HEK293 (cell line): ENCODE results near the gene KCNK4.

ENCODE experiments used
- CTCF ChIA-PET: fragments of 350-600 bp; formaldehyde crosslinking; extraction: SDS; loops from one replicate; lab custom pipeline; 2021; ENCODE audit warnings: antibody characterized with exemption; lab: Yijun Ruan, JAX
- POLR2A ChIA-PET: fragments of 300-600 bp; formaldehyde crosslinking; extraction: SDS; loops from one replicate; lab custom pipeline; 2020; ENCODE audit warnings: antibody characterized with exemption, inconsistent platforms; lab: Yijun Ruan, JAX
- H3K27ac ChIP-seq: fragments of 200-500 bp; sonication (Bioruptor generic); 2 replicates; pipeline ENCODE4 v1.5.1; 2014; ENCODE audit warnings: low read depth, low read length, control low read depth, inconsistent platforms; ENCODE audit errors: extremely low read depth
- H3K36me3 ChIP-seq, 2 experiments: fragments of 200-500 bp in 1 of 2; sonication (Bioruptor generic) in 1 of 2; 1 replicate in 1 of 2; 2 replicates in 1 of 2; pipeline ENCODE4 v1.5.1; 2014 to 2017; ENCODE audit warnings: inconsistent platforms in 2 of 2, low read length in 2 of 2; ENCODE audit not compliant: control insufficient read depth in 2 of 2, insufficient read depth in 1 of 2
- H3K4me1 ChIP-seq: fragments of 200-500 bp; sonication (Bioruptor generic); 2 replicates; pipeline ENCODE4 v1.5.1; 2014; ENCODE audit warnings: mild to moderate bottlenecking, low read length, inconsistent platforms; ENCODE audit not compliant: control insufficient read depth, insufficient read depth
- H3K4me3 ChIP-seq: 2 replicates; pipeline ENCODE4 v1.5.1; 2011; ENCODE audit warnings: low read depth, mild to moderate bottlenecking, control low read depth, low read length, moderate library complexity
- H3K9me3 ChIP-seq: fragments of 200-500 bp; sonication (Bioruptor generic); 2 replicates; pipeline ENCODE4 v1.5.1; 2014; ENCODE audit warnings: low read depth, low read length, inconsistent platforms; ENCODE audit not compliant: control insufficient read depth, insufficient read depth
- BCL11B ChIP-seq: fragments of 450-650 bp; formaldehyde crosslinking; IDR thresholded peaks from 2 replicates; pipeline ENCODE4 v1.5.1; 2016; ENCODE audit warnings: low read depth, missing biosample characterization, missing genetic modification characterization
- GLI2 ChIP-seq: fragments of 450-650 bp; formaldehyde crosslinking; IDR thresholded peaks from 2 replicates; pipeline ENCODE4; 2017; ENCODE audit warnings: missing biosample characterization, missing genetic modification characterization, low read depth, borderline replicate concordance
- GLI4 ChIP-seq: fragments of 450-650 bp; formaldehyde crosslinking; IDR thresholded peaks from 2 replicates; pipeline ENCODE4 v1.5.1; 2016; ENCODE audit warnings: missing biosample characterization, missing genetic modification characterization
- HOXA7 ChIP-seq: sonication (generic); formaldehyde crosslinking; IDR thresholded peaks from 2 replicates; pipeline ENCODE4 v1.8.1; 2022; ENCODE audit warnings: missing genetic modification reagents, borderline replicate concordance
- HOXC10 ChIP-seq: sonication (generic); formaldehyde crosslinking; IDR thresholded peaks from 2 replicates; pipeline ENCODE4 v1.8.1; 2023; ENCODE audit warnings: mild to moderate bottlenecking, missing genetic modification reagents
- KLF1 ChIP-seq: fragments of 450-650 bp; formaldehyde crosslinking; IDR thresholded peaks from 2 replicates; pipeline ENCODE4 v1.5.1; 2016; ENCODE audit warnings: missing biosample characterization, missing genetic modification characterization
- KLF10 ChIP-seq: fragments of 450-650 bp; IDR thresholded peaks from 2 replicates; pipeline ENCODE4 v1.5.1; 2018; ENCODE audit warnings: missing biosample characterization, mild to moderate bottlenecking, missing genetic modification characterization
- KLF16 ChIP-seq: fragments of 450-650 bp; formaldehyde crosslinking; IDR thresholded peaks from 2 replicates; pipeline ENCODE4 v1.5.1; 2017; ENCODE audit warnings: missing biosample characterization, missing genetic modification characterization
- SCRT2 ChIP-seq: fragments of 450-650 bp; formaldehyde crosslinking; IDR thresholded peaks from 2 replicates; pipeline ENCODE4 v1.5.1; 2016; ENCODE audit warnings: missing biosample characterization, missing genetic modification characterization
- YY2 ChIP-seq: fragments of 450-650 bp; formaldehyde crosslinking; IDR thresholded peaks from 2 replicates; pipeline ENCODE4 v1.5.1; 2016; ENCODE audit warnings: missing biosample characterization, missing genetic modification characterization
- ZBTB10 ChIP-seq: fragments of 450-650 bp; formaldehyde crosslinking; IDR thresholded peaks from 2 replicates; pipeline ENCODE4 v1.5.1; 2016; ENCODE audit warnings: missing biosample characterization, missing genetic modification characterization
- ZBTB26 ChIP-seq: fragments of 450-650 bp; formaldehyde crosslinking; optimal IDR thresholded peaks from 2 replicates; pipeline ENCODE3; 2016; ENCODE audit warnings: missing biosample characterization, mild to moderate bottlenecking, missing genetic modification characterization
- ZBTB48 ChIP-seq: fragments of 450-650 bp; formaldehyde crosslinking; IDR thresholded peaks from 2 replicates; pipeline ENCODE4 v1.5.1; 2016; ENCODE audit warnings: missing biosample characterization, missing genetic modification characterization
- ZEB2 ChIP-seq: fragments of 450-650 bp; formaldehyde crosslinking; IDR thresholded peaks from 2 replicates; pipeline ENCODE4 v1.5.1; 2016; ENCODE audit warnings: missing biosample characterization, missing genetic modification characterization
- ZFHX2 ChIP-seq: fragments of 450-650 bp; formaldehyde crosslinking; conservative IDR thresholded peaks from 2 replicates; pipeline ENCODE4 v1.5.1; 2016; ENCODE audit warnings: missing biosample characterization, missing genetic modification characterization
- ZFP37 ChIP-seq: fragments of 450-650 bp; formaldehyde crosslinking; IDR thresholded peaks from 2 replicates; pipeline ENCODE4 v1.5.1; 2016; ENCODE audit warnings: missing biosample characterization, missing genetic modification characterization
- ZFP41 ChIP-seq: fragments of 450-650 bp; formaldehyde crosslinking; IDR thresholded peaks from 2 replicates; pipeline ENCODE4 v1.5.1; 2016; ENCODE audit warnings: missing biosample characterization, missing genetic modification characterization, borderline replicate concordance
- ZNF10 ChIP-seq: fragments of 450-650 bp; formaldehyde crosslinking; IDR thresholded peaks from 2 replicates; pipeline ENCODE4 v1.5.1; 2017; ENCODE audit warnings: missing biosample characterization, missing genetic modification characterization
- ZNF112 ChIP-seq: fragments of 450-650 bp; formaldehyde crosslinking; IDR thresholded peaks from 2 replicates; pipeline ENCODE4 v1.5.0; 2017; ENCODE audit warnings: missing biosample characterization, missing genetic modification characterization
- ZNF16 ChIP-seq: fragments of 450-650 bp; formaldehyde crosslinking; IDR thresholded peaks from 2 replicates; pipeline ENCODE4 v1.5.1; 2016; ENCODE audit warnings: low read depth, missing biosample characterization, missing genetic modification characterization
- ZNF175 ChIP-seq: fragments of 450-650 bp; formaldehyde crosslinking; IDR thresholded peaks from 2 replicates; pipeline ENCODE4 v1.5.1; 2016; ENCODE audit warnings: missing biosample characterization, missing genetic modification characterization
- ZNF214 ChIP-seq: fragments of 450-650 bp; formaldehyde crosslinking; IDR thresholded peaks from 2 replicates; pipeline ENCODE4 v1.5.1; 2017; ENCODE audit warnings: missing biosample characterization, mild to moderate bottlenecking, missing genetic modification characterization, borderline replicate concordance
- ZNF248 ChIP-seq: fragments of 450-650 bp; formaldehyde crosslinking; IDR thresholded peaks from 2 replicates; pipeline ENCODE4 v1.5.1; 2017; ENCODE audit warnings: missing biosample characterization, missing genetic modification characterization
- ZNF335 ChIP-seq: fragments of 450-650 bp; formaldehyde crosslinking; conservative IDR thresholded peaks from 2 replicates; pipeline ENCODE4 v1.5.1; 2016; ENCODE audit warnings: missing biosample characterization, missing genetic modification characterization
- ZNF341 ChIP-seq: fragments of 450-650 bp; formaldehyde crosslinking; IDR thresholded peaks from 2 replicates; pipeline ENCODE4; 2016; ENCODE audit warnings: low read depth, missing biosample characterization, missing genetic modification characterization
- ZNF473 ChIP-seq: fragments of 450-650 bp; formaldehyde crosslinking; IDR thresholded peaks from 2 replicates; pipeline ENCODE4 v1.5.1; 2017; ENCODE audit warnings: missing biosample characterization, missing genetic modification characterization
- ZNF514 ChIP-seq: fragments of 450-650 bp; formaldehyde crosslinking; IDR thresholded peaks from 2 replicates; pipeline ENCODE4 v1.5.1; 2016; ENCODE audit warnings: missing biosample characterization, missing genetic modification characterization
- ZNF555 ChIP-seq: fragments of 450-650 bp; formaldehyde crosslinking; conservative IDR thresholded peaks from 2 replicates; pipeline ENCODE4 v1.5.1; 2017; ENCODE audit warnings: missing biosample characterization, mild to moderate bottlenecking, missing genetic modification characterization, inconsistent platforms
- ZNF624 ChIP-seq: fragments of 450-650 bp; formaldehyde crosslinking; IDR thresholded peaks from 2 replicates; pipeline ENCODE4 v1.5.1; 2017; ENCODE audit warnings: missing biosample characterization, missing genetic modification characterization
- ZNF670 ChIP-seq: fragments of 450-650 bp; formaldehyde crosslinking; IDR thresholded peaks from 2 replicates; pipeline ENCODE4 v1.5.1; 2016; ENCODE audit warnings: missing biosample characterization, missing genetic modification characterization, low read depth
- ZNF768 ChIP-seq: fragments of 450-650 bp; formaldehyde crosslinking; IDR thresholded peaks from 2 replicates; pipeline ENCODE4 v1.5.1; 2018; ENCODE audit warnings: missing biosample characterization, mild to moderate bottlenecking, missing genetic modification characterization
- ZNF785 ChIP-seq: fragments of 450-650 bp; formaldehyde crosslinking; IDR thresholded peaks from 2 replicates; pipeline ENCODE4 v1.5.1; 2016; ENCODE audit warnings: missing biosample characterization, missing genetic modification characterization
- ZSCAN16 ChIP-seq: fragments of 450-650 bp; formaldehyde crosslinking; IDR thresholded peaks from 2 replicates; pipeline ENCODE4 v1.5.1; 2016; ENCODE audit warnings: missing biosample characterization, missing genetic modification characterization
- ZSCAN30 ChIP-seq: fragments of 450-650 bp; IDR thresholded peaks from 2 replicates; pipeline ENCODE4 v1.5.1; 2018; ENCODE audit warnings: missing biosample characterization, mild to moderate bottlenecking, missing genetic modification characterization, moderate library complexity
- ZXDB ChIP-seq: fragments of 450-650 bp; formaldehyde crosslinking; IDR thresholded peaks from 2 replicates; pipeline ENCODE4 v1.5.1; 2016; ENCODE audit warnings: missing biosample characterization, missing genetic modification characterization
- TF ChIP-seq, protein P1 (sequence below): fragments of 450-650 bp; formaldehyde crosslinking; IDR thresholded peaks from 2 replicates; pipeline ENCODE4 v1.5.1; 2017; ENCODE audit warnings: missing biosample characterization, missing genetic modification characterization

The KCNK4 gene

DNA sequence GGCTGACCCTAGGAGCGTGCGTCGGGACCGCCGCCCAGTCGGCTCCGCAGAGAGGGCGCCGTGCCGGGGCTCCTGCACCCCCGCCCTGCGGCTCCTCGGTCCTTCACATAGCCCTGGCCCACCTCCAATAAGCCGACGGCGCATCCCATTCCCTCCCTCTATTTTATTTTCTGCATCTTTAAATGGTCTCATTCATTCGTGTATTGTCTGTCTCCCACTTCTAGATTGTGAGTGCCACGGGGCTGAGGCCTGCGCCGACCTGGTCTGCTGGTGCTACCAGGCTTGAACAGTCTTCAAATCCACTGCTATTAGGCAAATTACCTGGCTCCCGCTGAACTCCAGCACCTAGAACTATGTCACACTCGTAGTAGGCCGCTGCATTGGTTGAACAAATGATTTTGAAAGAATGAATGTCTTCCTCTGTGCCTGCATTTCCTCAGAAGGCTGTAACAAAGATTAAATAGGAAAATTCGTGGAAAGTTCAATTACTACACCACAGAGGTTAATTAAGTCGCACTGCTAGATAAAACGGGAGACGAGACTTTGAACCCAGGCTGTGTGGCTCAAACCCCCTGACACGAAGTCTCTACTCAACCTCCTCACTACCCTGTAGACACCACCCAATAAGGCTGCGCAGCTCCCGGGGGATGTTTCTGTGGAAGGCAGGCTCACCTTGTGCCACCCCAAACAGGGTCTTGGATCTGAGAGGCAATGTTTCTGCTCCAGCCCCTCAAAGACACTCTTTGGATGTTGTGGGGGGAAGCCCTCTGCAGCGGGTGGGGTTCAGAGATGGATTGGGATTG lies 43.2 kb upstream of the KCNK4 start:
- H3K27ac ChIP-seq: no peak overlapping the region
- H3K4me3 ChIP-seq: peak overlapping the region; percentile 1; the same call in 1 of the 2 replicates
- peaks cover 0 to 20% of the 10 kb centered on the region in 2 experiments; a peak in 1 of 3 replicates for H3K36me3 ChIP-seq
- POLR2A ChIA-PET: interaction anchor here (1.1 to 7.2 kb wide), 4 partner anchors 22 to 70 kb away, joined by 3 to 96 read pairs (median 6); partner anchors contain the start of genes NUDT22, PRDX5, TRMT112 and TRPT1
- CTCF ChIA-PET: interaction anchor here (1.1 kb wide), 1 partner anchor 57 kb away, joined by 4 read pairs; no protein-coding TSS in a partner anchor
- peaks cover 10% of the 10 kb centered on the region for H3K4me1 ChIP-seq
- H3K9me3 ChIP-seq: no peaks in the 10 kb centered on the region
- TF ChIP-seq ZBTB48 (no peak), ZNF248 (tag by site-specific recombination) (no peak), ZNF214 (tag by site-specific recombination) (no peak), ZNF555 (tag by site-specific recombination) (no peak), GLI2 (no peak), ZNF10 (0 out of 2 replicates have a peak, but pooled peaks have one; percentile 5), ZXDB (tag by site-specific recombination) (no peak), KLF10 (tag by site-specific recombination) (no peak), ZEB2 (tag by site-specific recombination) (peak; percentile 3; the same call in 1 of the 2 replicates), HOXC10 (CRISPR knock-in tag) (no peak), ZNF341 (peak; percentile 87), ZNF624 (tag by site-specific recombination) (no peak), ZSCAN16 (tag by site-specific recombination) (no peak), ZNF175 (tag by site-specific recombination) (no peak), ZNF16 (tag by site-specific recombination) (no peak), ZBTB26 (peak; percentile 30), ZNF112 (tag by site-specific recombination) (no peak), ZNF670 (no peak), GLI4 (tag by site-specific recombination) (no peak), ZNF768 (tag by site-specific recombination) (no peak), HOXA7 (CRISPR knock-in tag) (no peak), ZNF514 (tag by site-specific recombination) (no peak), KLF1 (tag by site-specific recombination) (no peak), ZNF473 (tag by site-specific recombination) (no peak), ZNF335 (no peak), ZNF785 (tag by site-specific recombination) (no peak), BCL11B (tag by site-specific recombination) (0 out of 2 replicates have a peak, but pooled peaks have one; percentile 2), YY2 (tag by site-specific recombination) (no peak), ZFP37 (tag by site-specific recombination) (no peak), ZBTB10 (tag by site-specific recombination) (no peak), ZSCAN30 (no peak), KLF16 (tag by site-specific recombination) (no peak), SCRT2 (tag by site-specific recombination) (no peak), ZFP41 (tag by site-specific recombination) (no peak), ZFHX2 (tag by site-specific recombination) (no peak)
- TF ChIP-seq, protein P1, sequence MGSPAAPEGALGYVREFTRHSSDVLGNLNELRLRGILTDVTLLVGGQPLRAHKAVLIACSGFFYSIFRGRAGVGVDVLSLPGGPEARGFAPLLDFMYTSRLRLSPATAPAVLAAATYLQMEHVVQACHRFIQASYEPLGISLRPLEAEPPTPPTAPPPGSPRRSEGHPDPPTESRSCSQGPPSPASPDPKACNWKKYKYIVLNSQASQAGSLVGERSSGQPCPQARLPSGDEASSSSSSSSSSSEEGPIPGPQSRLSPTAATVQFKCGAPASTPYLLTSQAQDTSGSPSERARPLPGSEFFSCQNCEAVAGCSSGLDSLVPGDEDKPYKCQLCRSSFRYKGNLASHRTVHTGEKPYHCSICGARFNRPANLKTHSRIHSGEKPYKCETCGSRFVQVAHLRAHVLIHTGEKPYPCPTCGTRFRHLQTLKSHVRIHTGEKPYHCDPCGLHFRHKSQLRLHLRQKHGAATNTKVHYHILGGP (tag by site-specific recombination): no peak
